ENCODE results near the gene PCBP3. TPM values are rescaled to one million over a fixed set of nuclear protein-coding genes. Genes with fewer than 3 reads are reported as not detected.
"Not testable (repeated sequence)": the region's sequence is repeated elsewhere in the genome, so short reads cannot be mapped to it uniquely, and the experiment has no call there.

Gene PCBP3
- total RNA-seq, 1 donor from 2014 or later, result 0.72 TPM

DNA sequence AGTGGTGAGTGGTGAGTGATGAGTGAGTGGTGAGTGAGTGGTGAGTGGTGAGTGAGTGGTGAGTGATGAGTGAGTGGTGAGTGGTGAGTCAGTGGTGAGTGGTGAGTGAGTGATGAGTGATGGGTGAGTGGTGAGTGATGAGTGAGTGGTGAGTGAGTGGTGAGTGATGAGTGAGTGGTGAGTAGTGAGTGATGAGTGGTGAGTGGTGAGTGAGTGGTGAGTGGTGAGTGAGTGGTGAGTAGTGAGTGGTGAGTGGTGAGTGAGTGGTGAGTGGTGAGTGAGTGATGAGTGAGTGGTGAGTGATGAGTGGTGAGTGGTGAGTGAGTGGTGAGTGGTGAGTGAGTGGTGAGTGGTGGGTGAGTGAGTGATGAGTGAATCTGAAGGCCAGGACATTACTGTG lies 172.3 kb downstream of the PCBP3 start:
- ATAC-seq, result not testable (repeated sequence)

DNA sequence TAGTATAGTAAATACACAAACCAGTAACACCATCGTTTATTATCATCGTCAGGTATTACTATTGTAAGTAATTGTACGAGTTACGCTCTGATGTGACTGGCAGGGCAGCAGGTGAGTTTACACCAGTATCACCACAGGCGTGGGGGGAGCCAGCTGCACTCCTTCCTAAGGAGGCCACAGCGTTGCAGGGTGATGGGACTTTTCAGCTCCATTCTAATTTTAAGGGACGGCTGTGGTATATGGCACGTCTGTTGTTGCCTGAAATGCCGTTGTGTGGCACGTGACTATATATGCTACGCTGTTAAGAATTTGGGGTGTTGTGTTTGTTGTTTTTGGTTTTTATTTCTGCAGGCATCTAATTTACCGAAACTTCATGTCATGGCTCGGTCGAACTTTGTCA lies 173.3 kb downstream of the PCBP3 start:
- ATAC-seq, result no peak

- ATAC-seq, result no peak
Observed at GRCh38 chr21:45817345-45817744, 173.8 kb downstream of the PCBP3 start.

GRCh38 chr21:45818276-45818903 lies 174.9 kb downstream of the PCBP3 start:
- no peak for ATAC-seq

DNA sequence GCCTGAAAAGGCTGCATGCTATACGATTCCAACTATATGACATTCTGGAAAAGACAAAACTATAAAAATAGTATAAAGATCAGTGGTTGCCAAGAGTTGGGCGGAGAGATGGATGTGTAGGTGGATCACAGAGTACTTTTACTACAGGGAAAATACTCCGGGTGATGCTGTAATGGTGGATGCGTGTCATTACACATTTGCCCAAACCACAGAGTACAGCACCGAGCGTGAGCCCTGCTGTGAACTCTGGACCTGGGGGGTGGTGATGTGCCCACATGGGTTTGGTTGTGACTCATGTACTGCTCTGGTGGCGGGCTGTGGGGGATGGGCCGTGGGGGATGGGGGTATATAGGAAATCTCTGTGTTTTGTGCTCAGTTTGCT lies 175.4 kb downstream of the PCBP3 start:
- ATAC-seq, result no peak

DNA sequence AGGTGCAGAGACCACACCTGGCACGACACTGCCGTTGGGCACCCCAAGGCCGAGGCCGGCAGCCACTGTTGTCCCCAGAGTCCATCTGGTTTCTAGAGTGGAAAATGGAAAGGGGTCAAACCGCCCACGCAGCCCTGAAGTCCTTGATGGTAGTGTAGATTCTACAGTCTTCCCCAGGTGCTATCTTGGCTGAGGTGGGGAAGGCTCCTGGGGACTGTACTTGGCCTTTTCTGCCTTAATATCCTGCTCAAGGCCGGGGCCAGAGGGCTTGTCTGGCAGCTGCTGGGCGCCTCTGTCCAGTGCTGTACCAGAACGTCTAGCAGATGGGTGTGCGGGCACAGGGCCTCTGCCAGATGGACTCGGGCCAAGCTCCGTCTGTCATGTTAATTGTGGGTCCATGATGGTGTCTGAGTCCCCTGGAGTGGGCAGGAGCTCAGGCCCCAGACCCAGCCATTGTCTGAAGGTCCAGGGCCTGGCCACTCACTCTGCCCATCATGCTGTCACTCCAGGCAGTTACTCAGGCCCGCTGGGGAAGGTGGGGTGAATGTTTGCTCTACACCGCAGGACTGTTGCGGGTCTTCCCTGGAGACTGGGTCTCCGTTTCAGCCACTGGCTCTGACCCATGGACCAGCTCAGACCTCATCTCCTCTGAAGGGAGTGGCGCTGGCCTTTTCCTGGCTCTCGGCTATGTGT lies 176.1 kb downstream of the PCBP3 start:
- no peak for ATAC-seq

- peak; percentile 79 for ATAC-seq
Observed at GRCh38 chr21:45820171-45821091, 176.9 kb downstream of the PCBP3 start.

DNA sequence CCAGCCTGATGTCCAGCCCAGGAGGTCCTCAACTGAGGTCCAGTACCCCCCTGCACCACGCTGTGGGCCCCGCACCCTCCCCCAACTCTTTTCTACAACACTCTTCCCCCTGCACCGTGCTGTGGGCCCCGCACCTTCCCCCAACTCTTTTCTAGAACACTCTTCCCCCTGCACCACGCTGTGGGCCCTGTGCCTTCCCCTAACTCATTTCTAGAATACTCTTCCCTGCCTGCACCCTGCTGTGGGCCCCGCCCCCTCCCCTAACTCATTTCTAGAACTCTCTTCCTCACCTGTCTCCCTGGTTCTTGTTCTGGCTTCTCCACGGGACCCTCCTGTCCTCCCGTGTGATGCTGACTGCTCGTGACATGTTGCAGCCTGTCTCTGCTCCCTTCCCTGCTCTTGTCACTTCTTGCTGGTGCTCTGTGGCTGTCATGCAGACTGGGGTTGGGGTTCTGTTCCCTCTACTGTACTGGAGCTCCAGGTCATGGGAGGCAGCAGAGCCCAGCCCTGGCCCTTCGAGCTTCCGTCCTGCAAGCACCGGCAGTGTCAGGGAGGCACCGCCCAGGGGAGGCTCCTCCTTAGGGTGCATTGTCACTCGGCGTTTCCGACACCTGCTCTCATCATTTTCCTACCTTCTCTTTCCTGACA lies 177.9 kb downstream of the PCBP3 start:
- ATAC-seq, result no peak

- no peak for ATAC-seq
Observed at GRCh38 chr21:45821998-45822397, 178.5 kb downstream of the PCBP3 start.

DNA sequence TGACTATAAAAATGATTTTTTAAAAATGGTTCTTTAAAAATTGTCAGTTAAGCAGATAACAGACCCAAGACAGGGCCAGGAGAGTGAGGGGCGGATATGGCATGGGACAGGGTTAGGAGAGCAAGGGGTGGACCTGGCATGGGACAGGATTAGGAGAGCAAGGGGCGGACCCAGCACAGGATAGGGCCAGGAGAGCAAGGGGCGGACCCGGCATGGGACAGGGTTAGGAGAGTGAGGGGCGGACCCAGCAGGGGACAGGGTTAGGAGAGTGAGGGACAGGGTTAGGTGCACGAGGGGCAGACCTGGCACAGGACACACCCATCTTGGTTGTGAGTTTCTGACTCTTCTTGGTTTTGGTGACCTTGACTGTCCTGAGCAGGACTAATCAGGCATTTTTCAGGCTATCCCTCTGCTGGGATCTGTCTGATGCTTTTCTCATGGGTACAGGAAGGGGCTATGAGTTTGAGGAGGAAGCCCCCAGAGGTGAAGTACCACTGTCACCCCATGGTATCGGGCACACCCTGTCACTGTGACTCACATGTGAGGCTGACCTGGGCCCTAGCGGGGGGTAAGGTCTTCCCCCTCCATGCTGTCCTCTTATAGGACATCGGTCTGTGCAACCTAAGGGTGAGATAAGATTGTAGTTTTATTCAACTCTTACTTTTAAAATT lies 179.0 kb downstream of the PCBP3 start:
- ATAC-seq, result no peak

DNA sequence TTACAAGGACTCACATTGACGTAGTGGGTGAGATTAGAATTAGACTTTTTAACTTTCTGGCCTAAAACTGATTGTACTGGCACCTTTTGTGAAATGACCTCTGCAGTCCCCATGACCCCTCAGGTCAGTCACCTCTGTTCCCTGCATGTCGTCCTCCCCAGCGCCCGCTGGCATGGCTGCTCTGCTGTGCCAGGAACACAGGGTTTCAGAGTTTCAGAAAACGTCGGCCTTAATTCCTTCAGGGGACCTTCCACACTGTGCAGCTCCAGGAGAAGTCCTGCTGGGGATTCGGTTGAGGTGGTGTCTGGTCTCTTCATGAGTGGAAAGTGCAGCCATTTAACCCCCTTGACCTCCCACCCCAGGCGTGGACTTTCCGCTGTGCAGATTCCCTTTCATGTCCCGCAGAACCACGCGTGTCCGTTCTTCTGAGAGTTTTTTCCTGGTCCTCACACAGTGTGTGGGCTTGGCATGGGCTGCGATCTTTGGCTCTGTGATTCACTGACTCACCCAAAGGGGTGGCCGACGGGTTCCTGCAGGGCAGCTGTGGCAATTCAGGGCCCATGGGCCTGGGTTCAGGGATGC lies 179.7 kb downstream of the PCBP3 start:
- ATAC-seq, result no peak

DNA sequence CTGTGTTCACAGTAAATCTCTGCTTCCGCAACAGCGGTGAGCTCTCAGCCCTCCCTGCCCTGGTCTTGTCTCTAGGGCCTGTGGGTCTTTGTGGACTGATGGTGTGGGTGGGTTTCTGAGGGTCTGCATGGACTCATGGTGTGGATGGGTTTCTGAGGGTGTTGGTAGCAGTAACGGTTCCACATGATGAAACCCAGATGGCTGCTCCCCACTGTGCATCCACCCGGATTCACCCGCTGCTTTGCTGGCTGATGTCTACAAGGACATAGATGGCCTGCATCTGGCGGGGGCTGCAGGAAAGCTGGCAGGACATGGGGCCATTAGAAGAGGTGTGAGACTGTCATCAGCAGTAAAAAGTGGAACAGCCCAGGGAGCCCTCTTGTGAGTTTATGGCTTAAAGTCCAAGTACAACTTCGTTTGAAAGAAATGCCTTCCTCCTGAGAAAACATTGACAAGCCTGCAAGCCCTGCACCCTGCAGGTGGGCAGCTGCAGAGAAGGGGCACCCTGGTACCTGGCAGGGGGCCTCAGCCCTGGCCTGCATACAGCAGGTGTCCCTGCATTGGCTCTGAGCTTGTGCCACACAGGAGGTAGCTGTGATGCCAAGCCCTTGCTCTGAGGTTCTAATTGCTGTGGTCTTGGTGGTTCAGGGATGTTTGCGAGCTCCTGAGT lies 181.2 kb downstream of the PCBP3 start:
- ATAC-seq, result no peak

DNA sequence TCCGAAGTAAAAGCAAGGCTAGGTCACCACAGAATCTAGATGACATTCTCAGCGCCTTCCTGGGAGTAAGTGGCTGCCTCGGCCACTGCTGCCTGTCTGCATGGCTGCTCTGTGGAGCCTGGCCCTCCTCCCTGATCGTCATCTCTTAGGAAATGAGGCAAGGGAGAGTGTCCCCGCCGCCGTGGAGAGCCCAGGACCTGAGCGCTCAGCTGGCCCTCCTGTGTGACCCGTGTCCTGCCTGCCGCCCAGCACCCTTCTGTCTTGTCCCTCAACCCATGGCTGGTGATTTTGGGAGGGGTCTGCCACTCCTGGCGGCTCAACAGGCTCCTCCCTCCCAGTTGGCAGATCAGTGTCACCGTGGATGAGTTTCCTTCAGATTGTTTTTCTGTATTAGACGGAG lies 181.7 kb downstream of the PCBP3 start:
- ATAC-seq, result no peak

- ATAC-seq, result no peak
Observed at GRCh38 chr21:45826676-45827301, 183.3 kb downstream of the PCBP3 start.

GRCh38 chr21:45827302-45827692 lies 183.8 kb downstream of the PCBP3 start:
- no peak for ATAC-seq

DNA sequence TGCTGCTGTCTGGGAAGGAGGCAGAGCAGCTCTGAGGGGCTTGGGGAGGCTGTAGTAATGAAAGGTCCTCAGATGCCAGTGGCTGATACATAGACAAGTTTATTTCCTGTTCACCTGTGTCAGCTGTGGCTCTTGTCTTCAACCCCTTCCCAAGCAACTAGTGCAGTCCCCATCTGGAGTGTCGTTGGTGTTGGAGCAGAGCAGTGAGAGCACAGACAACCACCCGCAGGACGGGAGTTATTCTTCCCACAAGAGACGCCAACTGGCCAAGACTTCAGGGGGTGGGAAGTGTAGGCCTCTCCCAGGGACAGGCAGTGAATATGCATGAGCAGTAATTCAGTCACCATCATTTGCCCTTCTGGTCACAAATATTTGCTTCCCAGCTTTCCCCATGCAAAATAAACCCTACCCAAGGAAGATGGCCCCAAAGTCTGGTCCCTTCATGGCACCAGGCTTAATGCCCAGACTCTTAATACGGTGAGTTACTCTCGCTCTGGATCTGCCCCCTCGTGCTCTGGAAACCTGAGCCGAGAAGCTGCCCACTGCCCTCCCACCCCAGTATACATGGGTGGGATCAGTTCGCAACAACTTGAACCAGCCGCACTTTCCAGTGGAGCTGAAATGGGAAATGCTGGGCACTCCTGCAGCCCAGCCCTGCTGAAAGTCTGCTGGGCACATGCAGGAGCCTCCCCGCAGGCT lies 184.5 kb downstream of the PCBP3 start:
- no peak for ATAC-seq

GRCh38 chr21:45828580-45829570 lies 185.3 kb downstream of the PCBP3 start:
- no peak for ATAC-seq

DNA sequence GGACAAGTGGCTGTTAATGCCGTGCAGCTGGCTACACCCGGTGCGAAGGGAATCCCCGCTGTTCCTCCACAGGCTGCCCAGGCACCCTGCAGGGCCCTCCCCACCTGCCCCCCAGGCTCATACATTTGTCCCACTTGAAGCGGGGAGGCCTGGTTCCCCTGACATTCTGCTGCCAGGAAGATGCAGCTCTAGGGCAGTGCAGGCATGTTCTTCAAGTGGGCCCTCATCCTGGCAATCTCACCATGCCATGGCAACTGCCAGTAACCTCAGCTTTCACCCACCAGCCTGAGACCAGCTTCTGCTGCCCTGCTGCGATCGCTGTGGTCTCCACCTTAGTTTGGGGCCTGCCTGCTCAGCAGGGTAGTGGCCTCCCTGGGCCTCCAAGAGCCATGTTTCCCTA lies 186.1 kb downstream of the PCBP3 start:
- ATAC-seq, result no peak

DNA sequence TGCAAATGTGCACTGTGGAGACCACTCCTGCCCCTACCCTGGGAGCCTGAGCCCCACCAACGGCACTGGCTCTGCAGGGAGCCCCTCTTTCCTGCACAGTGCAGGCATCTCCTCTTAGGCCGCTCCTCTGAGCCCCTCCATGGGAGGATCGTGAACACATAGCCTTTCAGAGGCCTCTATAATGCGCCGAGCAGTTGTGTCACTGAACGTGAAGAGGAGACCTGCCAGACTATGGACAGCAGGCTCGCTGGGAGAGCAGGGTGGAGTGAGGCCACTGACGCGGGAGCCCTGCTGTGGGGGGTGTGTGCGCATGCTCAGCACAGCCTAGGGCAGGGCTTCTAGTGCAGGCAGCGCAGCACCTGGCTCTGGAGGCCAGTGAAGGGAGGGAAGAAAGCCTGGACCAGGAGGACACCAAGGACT lies 186.7 kb downstream of the PCBP3 start:
- no peak for ATAC-seq

All from esophagus mucosa (tissue), 1 donor.